Natural killer cell (primary cell): ENCODE measurements around the gene SDR42E2. TPM values are rescaled to one million over a fixed set of nuclear protein-coding genes. Genes with fewer than 3 reads are reported as not detected.

ENCODE experiments used
- ATAC-seq, 3 donors: fragments of 150-1000 bp in 2 of 3; fragments of 200-7000 bp in 1 of 3; cut with Tn5 transposase; 1 replicate in 1 of 3; 2 replicates in 2 of 3; pipeline ENCODE4 v1.10.0; 2021; ENCODE audit warnings: mild to moderate bottlenecking in 2 of 3, moderate library complexity in 2 of 3
- DNase-seq, 2 donors: peaks; one replicate each; pipeline versions ENCODE4 v3.0.0 to v3.0.0-alpha.2; 2013 to 2021; ENCODE audit warnings: mixed read lengths in 1 of 2
- H3K27ac ChIP-seq: one replicate; pipeline ENCODE4 v1.5.1; 2013; ENCODE audit warnings: mild to moderate bottlenecking, low read length
- H3K27me3 ChIP-seq: one replicate; pipeline ENCODE4 v1.6.1; 2013; ENCODE audit warnings: low read length; ENCODE audit not compliant: control insufficient read depth, insufficient read depth
- H3K36me3 ChIP-seq: one replicate; pipeline ENCODE4 v1.6.1; 2013; ENCODE audit warnings: low read length; ENCODE audit not compliant: control insufficient read depth, insufficient read depth
- H3K4me1 ChIP-seq: one replicate; pipeline ENCODE4 v1.6.1; 2013; ENCODE audit warnings: low read length; ENCODE audit not compliant: control insufficient read depth, insufficient read depth
- H3K4me3 ChIP-seq: one replicate; pipeline ENCODE4 v1.5.1; 2013; ENCODE audit warnings: low read length
- H3K9me3 ChIP-seq: one replicate; pipeline ENCODE4 v1.6.1; 2013; ENCODE audit warnings: low read length; ENCODE audit not compliant: control insufficient read depth, insufficient read depth
- H3K27ac Mint-ChIP-seq, 2 donors: one replicate each; pipeline ENCODE4 v1.8.0; 2022; ENCODE audit warnings: mild to moderate bottlenecking in 2 of 2, mixed read lengths in 2 of 2, moderate library complexity in 1 of 2
- H3K27me3 Mint-ChIP-seq, 2 donors: one replicate each; pipeline ENCODE4 v1.8.0; 2022; ENCODE audit warnings: low read depth in 2 of 2, mixed read lengths in 2 of 2
- H3K36me3 Mint-ChIP-seq: one replicate; pipeline ENCODE4 v1.8.0; 2022; ENCODE audit warnings: mixed read lengths
- H3K4me1 Mint-ChIP-seq, 2 donors: one replicate each; pipeline ENCODE4 v1.8.0; 2022; ENCODE audit warnings: mixed read lengths in 2 of 2
- H3K4me3 Mint-ChIP-seq: one replicate; pipeline ENCODE4 v1.8.0; 2022; ENCODE audit warnings: mild to moderate bottlenecking, moderate library complexity, mixed read lengths
- H3K9me3 Mint-ChIP-seq, 2 donors: one replicate each; pipeline ENCODE4 v1.8.0; 2022; ENCODE audit warnings: mixed read lengths in 2 of 2
- CTCF ChIP-seq: fragments of 200-600 bp; IDR thresholded peaks from one replicate; pipeline ENCODE4 v1.8.0; 2022; ENCODE audit warnings: antibody characterized with exemption
- WGBS: methylation state at CpG from one replicate; pipeline ENCODE4 v1.1.7; 2013; ENCODE audit warnings: missing lambda C conversion rate; ENCODE audit not compliant: insufficient coverage; 5-methylcytosine and 5-hydroxymethylcytosine counted together
- intact Hi-C: fragments of 100-400 bp; cut with micrococcal nuclease; formaldehyde crosslinking; loops from one replicate; pipeline ENCODE4 v1.14.2; 2022
- total RNA-seq, 4 donors: library from RNA; stranded (reverse); fragments of 120-200 nt in 1 of 4; gene quantifications; one replicate each; pipeline versions ENCODE4 v1.2.3 to v1.2.4, GENCODE V29; 2013 to 2022

Gene SDR42E2
- total RNA-seq, 3 donors from 2014 or later (not counting 1 experiment from before 2014, with no cell fraction given) = 0.92 to 1.9 (median 0.93) TPM

GRCh38 chr16:22132801-22133200 is 29.5 kb upstream of the SDR42E2 start:
- WGBS = 91% methylated on average over 10 of the region's 10 CpGs
- H3K27me3 ChIP-seq = no peaks in the 10 kb centered on the region
- DNase-seq (no peak), ATAC-seq (no peak)
- Mint-ChIP-seq H3K27me3 (peaks cover 5 to 8% of the 10 kb centered on the region in 2 donors), H3K27ac (no peak overlapping the region), H3K36me3 (no peaks in the 10 kb centered on the region), H3K4me3 (no peak overlapping the region), H3K9me3 (peaks cover 0 to 2% of the 10 kb centered on the region in 2 donors), H3K4me1 (no peaks in the 10 kb centered on the region)
- H3K9me3 ChIP-seq = no peaks in the 10 kb centered on the region
- H3K27ac ChIP-seq = no peak overlapping the region
- intact Hi-C loops = no loop called here
- H3K4me3 ChIP-seq = no peak overlapping the region
- no peak for TF ChIP-seq CTCF
- no peaks in the 10 kb centered on the region for H3K4me1 ChIP-seq
- no peaks in the 10 kb centered on the region for H3K36me3 ChIP-seq

- H3K27ac Mint-ChIP-seq = no peak overlapping the region
These were observed 23.8 kb upstream of the SDR42E2 start for GRCh38 chr16:22138482-22138881.

GRCh38 chr16:22139008-22139407 is 23.3 kb upstream of the SDR42E2 start:
- Mint-ChIP-seq H3K27me3 (peaks cover 0 to 6% of the 10 kb centered on the region in 2 donors), H3K9me3 (no peaks in the 10 kb centered on the region)
- intact Hi-C loops = no loop called here

More at GRCh38 chr16:22138482-22138881, 23.8 kb upstream of the SDR42E2 start:
- 74% methylated on average over 8 of the region's 8 CpGs for WGBS
- Histone ChIP-seq H3K27me3 (no peaks in the 10 kb centered on the region), H3K4me3 (no peak overlapping the region), H3K27ac (no peak overlapping the region), H3K36me3 (no peaks in the 10 kb centered on the region), H3K9me3 (no peaks in the 10 kb centered on the region), H3K4me1 (no peaks in the 10 kb centered on the region)
- intact Hi-C loops = no loop called here
- H3K4me1 Mint-ChIP-seq = no peaks in the 10 kb centered on the region
- TF ChIP-seq CTCF = no peak
- DNase-seq = no peak
- H3K27me3 Mint-ChIP-seq = peaks cover 0 to 6% of the 10 kb centered on the region in 2 donors
- no peaks in the 10 kb centered on the region for H3K36me3 Mint-ChIP-seq
- H3K4me3 Mint-ChIP-seq = no peak overlapping the region
- ATAC-seq = no peak
- no peaks in the 10 kb centered on the region for H3K9me3 Mint-ChIP-seq

More at GRCh38 chr16:22139008-22139407, 23.3 kb upstream of the SDR42E2 start:
- no peak for TF ChIP-seq CTCF
- Mint-ChIP-seq H3K4me3 (no peak overlapping the region), H3K4me1 (no peaks in the 10 kb centered on the region), H3K36me3 (no peaks in the 10 kb centered on the region), H3K27ac (no peak overlapping the region)
- Histone ChIP-seq H3K27ac (no peak overlapping the region), H3K4me1 (no peaks in the 10 kb centered on the region), H3K4me3 (no peak overlapping the region), H3K9me3 (no peaks in the 10 kb centered on the region), H3K36me3 (no peaks in the 10 kb centered on the region), H3K27me3 (no peaks in the 10 kb centered on the region)
- no peak for ATAC-seq
- WGBS = 85% methylated on average over 7 of the region's 7 CpGs
- DNase-seq = no peak
